Stimulated activated CD8-positive, alpha-beta memory T cell treated with anti-CD3 and anti-CD28 coated beads, Interleukin-2, amount 100 ng/mL, for 1 hour (primary cell): ENCODE results near the gene SDF4.

ENCODE experiments used
- DNase-seq, 2 donors: peaks; one replicate each; pipeline ENCODE4 v3.0.0-alpha.2; 2020; ENCODE audit warnings: low read depth in 2 of 2

Gene SDF4

DNA sequence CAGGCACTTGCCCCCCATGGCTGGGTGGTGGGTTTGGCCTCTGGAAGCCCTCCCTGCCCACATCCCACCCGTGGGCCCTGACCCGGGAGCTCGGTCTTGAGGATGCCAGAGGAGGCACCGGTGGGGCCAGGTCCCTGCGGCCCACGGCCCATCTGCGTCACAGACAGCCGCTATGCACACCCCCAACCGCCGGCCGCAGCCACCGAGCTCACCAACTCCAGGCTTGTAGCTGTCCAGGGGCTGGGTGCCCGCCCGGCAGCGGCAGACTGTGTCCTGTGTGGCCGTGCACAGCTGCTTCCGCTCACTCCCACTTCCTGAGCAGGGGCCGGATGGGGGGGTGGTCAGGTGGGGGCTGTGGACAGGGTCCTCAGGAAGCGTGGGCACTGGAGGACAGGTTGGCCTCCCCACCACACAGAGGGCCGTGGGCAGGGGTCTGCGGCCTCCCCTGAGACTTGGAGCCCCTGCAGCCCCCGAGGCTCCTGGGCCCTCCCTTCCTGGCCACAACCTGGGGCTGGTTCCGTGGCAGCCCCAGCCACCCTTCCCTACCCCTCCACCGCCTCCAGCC lies 18.9 kb downstream of the SDF4 start:
- DNase-seq, result no peak

DNA sequence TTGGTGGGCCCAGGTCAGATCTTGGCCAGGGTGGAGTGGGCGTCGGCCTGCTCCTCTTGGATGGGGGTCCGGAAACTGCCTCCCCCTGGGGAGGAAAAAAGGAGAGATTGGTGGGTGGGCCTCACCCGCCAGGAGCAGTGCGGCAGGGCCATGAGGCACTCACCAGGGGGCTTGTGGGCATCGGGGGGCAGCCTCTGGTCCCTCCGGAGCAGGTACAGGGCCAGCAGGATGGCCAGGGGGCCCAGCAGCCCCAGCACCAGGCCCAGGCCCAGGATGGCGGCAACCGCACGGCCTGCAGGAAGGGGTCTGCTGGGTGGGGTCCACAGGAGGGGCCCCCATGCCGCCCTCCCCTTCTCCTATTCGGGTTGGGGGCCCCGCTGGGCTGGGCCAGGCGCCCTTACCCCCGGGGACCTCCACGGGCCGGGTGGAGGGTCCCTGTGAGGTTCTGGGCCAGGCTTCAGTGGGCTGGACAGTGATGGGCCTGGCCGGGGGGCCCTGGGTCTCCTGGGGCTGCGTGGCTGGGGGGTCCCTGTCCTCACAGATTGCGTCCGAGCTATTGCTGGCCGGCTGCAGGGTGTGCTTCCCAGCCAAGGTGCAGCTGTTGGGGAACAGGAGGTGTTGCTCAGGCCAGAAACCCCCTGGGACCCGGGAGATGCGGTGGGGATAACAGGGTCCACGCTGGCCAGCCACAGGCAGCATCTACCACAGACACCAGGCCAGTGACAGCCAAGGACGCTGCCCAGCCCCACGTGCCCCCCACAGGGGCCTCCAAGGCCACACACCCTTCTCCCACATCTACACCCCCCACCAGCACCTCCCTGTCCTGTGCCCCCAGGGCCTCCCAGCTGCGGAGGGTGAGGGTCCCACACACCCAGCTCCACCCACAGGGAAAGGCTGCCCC lies 20.0 kb downstream of the SDF4 start:
- no peak for DNase-seq

DNA sequence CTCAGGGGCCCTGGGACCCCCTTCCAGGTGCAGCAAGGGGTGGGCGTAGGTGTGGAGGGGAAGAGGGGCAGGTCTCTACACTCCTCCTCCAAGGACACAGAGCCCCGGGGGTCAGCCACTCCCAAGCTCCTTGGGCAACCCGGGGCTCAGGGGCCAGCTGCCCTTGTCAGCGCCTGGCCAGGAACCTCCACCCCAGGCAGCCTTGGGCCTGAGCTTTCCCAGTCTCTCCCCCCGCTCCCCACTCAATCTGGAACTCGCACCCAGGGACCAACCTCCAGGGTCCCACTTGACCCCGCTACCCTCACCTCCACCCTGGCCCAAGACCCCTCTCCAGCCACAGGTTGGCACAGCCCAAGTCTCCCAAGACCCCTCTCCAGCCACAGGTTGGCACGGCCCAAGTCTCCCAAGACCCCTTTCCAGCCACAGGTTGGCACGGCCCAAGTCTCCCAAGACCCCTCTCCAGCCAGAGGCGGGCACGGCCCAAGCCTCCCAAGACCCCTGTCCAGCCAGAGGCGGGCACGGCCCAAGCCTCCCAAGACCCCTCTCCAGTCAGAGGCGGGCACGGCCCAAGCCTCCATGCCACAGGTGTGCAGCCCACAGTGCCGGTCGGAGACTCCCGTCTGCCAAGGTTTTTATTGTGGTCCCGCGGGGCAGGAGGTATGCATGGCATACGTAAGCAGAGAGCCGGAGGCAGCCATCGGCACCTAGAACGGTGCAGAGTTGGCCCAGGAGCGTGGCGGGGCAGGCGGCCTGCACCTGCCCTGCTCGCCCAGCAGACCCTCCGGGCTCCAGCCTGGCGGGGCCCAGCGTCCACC lies 20.9 kb downstream of the SDF4 start:
- DNase-seq, result no peak

DNA sequence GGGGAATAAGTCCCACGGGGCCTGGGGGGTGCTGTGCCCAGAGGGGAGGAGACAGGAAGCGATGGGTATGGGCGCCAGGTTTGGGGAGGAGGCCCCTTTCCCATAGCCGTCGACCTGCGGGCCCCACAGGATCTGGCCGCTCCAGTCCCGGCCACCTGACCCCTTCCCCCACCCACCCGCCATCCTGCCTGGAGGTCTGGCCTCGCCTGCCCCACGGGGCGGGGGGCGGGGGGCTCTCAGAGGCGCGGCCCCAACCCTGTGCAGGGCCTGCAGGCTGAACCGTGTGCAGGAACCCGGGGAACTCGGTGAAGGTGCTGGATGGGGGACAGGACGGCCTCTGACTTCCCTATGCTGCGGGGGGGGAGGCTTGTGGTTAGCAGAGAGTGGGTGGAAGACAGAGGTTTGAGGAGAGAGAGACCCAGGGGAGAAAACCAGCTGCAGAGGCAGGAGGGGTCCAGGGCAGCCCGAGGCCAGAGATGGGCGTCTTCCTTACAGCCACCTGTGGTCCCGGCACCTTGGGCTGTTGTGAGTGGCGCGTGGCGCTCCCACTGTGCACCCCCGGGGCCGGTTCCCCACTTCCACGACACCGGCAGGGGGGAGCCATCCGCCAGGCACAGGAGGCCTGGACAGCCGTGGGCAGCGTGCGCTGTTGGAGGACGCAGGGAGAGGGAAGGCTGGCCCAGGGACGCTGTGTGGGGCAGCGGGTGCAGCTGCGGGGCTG lies 22.9 kb downstream of the SDF4 start:
- no peak for DNase-seq

DNA sequence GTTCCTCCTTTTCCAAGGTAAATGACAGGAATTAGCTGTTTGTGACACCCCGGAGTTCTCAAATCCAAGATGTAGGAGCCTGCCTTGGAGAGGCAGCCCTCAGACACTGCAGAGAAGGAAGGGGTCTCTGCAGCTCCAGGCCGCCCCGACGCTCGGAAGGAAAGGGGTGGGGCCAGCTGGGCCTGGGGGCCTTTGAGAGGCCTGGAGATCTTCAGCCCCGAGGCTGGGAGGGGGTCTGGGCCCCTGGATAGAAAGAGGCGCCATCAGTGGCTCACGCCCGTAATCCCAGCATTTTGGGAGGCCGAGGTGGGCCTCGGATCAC lies 24.3 kb downstream of the SDF4 start:
- DNase-seq, result no peak

DNA sequence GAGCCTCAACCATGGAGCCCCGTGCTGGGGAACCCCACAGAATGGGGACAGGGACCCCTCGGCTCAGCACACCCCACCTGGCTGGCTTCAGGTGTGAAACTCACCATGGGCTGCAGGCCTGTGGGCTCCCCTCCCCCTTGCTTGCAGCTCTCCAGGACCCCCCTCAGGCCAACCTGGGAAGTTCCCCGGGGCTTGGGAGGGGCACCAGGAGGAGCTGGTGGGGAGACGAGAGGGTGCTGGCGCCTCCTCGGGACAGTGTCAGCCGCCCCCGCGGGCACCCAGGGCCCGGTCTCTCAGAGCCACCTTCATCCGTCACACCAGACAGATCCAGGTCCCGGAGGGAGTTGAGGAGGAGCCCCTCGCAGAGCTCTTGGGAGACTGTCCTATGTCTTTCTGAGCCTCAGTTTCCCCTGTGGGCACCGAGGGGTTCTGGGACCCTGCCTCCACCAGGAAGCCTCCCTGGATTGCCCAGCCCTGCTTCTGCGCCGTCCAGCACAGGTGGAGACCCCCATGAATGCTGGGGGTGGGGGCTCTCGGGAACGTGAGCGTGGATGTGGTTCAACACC lies 24.8 kb downstream of the SDF4 start:
- no peak for DNase-seq

DNA sequence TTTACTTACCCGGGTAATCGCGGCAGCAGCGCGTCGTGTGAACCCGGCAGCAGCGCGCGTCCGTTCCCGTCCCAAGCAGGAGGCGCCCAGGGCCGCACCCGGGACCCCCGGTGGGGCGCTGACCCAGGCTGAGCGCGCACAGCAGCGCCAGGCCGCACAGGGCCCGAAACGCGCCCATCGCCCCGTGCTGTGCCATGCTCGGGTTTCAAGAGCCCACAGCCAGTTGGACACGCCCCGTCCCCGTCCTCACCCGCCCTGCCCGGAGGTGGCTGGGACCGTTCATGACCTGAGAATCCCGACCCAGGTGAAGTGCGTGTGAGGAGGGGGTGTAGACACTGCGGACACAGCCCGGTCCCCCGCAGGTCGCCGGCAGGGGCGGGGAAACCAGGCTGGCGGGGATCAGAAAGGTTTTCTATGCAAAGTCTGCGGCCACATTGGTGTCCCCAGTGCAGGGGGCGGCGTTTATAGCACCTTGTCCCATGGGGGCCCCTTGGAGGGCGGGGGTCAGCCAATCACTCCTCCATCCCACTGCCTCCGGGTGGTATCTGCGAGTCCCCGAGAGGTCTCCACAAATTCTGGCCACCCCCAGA lies 25.3 kb downstream of the SDF4 start, which contains the start of gene TNFRSF18:
TSS of gene TNFRSF18 (minus strand) at position 217 of the 590 bp plus-strand sequence. CDS start at position 196, 21 bp downstream.
- DNase-seq, result no peak

DNA sequence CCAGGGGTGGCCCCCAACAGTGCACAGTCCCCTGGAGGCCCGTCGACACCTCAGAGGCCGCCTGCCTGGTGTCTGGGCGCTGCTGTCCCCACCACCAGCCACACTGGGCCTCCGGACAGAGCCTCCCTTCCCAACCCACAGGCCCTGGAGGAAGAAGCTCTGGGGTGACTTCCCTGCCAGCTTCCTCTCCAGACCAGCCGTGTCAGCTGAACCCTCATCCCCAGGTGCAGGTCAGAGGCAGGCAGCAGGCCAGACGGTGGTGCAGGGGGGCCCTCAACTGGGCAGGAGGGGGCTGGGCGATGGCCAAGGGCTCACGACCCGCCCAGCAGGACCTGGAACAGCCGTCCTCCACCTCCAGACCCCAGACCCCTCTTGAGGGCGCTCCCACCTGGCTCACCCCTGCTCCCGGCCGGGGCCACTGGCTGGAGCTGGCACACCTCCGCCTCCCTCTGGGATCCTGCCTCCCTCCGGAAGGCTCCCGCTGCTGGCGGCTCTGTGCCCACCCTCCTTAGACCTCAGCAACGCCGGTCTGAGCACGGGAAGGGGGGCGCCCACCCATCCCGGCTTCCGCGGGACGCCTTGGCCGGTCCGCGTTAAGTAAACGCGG lies 25.9 kb downstream of the SDF4 start:
- DNase-seq, result no peak

DNA sequence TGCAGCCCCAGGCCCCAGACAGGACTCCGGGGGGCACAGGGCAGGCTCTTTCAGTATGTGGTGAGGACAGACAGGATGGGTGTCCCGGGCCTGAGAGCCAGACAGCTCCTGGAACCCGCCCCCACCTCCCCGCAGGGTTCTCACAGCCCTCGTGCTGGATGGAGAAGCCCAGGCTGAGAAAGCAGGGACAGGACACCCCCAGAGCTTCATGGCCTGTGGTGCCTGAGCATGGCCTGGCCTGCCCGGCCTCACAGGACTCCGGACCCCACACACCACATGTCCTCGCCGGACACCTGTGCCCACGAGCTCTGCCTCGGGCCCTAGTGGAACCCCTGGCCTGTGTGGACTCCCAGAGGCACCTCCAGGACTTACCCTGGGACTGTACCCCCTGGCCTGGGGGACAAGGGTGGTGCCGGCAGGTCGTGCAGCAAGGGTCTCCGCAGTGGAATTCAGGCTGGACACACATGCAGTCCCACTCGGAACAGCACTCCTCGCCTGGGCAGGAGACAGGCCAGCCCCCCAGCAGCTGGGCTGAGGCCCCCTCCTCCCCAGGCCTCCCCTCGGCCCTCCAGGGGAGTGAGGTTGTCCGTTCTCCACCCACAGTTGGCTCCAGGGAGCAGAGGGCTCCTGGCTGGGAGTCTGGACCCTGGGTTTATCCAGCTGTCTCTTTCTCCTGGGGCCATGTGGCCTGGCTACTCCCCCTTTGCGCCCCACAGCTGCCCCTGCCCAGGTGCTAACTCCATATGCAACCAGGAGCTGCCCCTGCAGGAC lies 26.6 kb downstream of the SDF4 start:
- DNase-seq, result no peak

DNA sequence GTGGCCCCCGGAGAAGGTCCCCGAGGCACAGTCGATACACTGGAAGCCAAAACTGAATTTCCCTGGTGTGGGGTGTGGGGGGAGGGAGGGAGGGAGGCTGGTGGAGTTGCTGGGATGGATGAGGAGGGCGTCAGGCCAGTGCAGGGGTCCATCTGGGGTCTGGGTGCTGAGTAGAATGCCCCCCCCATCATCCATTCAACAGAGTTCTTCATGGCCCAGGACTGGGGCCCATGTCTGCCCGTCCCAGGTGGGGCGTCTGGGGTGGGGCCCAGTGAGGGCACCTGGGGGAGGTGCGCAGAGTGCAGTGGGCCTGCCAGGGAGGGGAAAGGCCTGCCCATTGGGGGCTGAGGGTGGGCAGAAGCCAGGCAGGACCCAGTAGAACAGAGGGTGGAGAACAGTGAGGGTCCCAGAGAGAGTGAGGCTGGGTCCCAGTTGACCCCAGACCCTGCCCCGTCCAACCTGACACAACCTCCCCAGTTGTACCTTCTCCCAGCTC lies 27.3 kb downstream of the SDF4 start:
- no peak for DNase-seq

DNA sequence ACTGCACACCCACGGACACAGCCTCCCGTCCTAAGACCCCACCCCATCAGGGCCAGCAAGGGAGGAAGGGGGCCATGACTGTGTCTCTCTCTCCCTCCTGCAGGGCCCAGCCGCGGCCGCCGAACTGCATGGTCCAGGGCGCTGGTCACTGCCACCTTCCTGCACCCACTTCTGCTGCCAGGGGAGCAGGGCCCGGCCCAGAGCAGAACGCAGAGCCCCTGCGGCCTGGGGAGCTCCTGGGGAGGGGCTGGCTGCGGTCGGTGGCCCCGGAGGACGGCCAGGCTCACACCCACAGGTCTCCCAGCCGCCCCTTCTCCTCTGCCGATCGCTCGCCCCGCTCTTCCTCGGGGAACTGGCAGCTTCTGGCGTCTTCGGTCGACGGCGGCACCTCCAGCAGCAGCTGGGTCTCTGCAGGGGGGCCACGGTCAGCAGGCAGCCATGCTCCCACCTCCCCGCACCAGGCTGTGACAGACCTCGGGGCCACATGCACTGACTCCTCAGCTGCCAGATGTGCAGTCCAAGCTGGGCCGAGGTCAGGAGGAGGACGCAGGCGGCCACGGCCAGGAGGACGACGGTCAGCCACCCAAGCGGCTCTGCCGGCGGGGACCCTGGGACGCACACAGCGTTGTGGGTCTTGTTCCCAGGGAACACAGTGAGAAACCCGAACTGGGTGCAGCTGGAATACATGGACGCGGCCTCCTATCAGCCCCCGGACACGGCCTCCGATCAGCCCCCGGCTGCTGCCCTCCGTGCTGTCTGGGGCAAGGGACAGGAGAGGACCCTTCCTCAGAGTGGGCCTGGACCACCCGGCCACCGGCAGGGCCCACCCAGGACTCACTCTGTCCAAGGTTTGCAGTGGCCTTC lies 28.0 kb downstream of the SDF4 start:
- no peak for DNase-seq

DNA sequence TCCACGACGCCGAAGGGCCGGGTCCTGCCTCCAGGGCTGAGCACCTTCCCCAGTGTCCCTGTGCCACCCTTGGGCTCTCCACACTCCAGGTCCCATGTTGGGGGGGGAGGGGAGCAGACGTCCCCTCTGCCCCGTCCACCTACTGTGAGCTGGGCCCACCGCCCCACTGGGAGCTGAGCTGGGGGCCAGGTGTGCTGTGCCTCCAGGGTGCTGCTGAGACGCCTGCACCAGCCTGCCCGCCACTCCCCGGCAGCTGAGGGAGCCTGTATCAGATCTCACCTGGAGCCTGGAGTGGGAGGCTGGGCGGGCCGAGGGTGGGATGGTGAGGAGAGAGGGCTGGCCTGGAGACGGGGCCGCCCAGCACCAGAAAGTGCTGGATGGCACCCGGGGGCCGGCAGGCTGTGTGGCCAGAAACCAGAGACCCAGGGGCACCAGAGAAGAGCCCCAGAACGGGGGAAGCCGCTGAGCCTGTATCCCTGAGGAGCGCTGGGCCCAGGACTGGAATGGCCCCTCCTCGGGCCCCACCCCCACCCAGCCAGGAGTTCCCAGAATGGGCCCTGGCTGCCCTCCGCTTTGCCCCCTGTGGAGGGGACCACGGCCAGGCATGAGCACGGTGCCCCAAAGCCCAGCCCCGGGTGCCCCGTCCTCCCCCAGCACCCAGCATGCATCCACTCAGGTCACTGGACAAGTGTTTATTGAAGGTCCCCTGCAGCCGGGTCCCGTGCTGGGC lies 28.8 kb downstream of the SDF4 start:
- DNase-seq, result no peak

DNA sequence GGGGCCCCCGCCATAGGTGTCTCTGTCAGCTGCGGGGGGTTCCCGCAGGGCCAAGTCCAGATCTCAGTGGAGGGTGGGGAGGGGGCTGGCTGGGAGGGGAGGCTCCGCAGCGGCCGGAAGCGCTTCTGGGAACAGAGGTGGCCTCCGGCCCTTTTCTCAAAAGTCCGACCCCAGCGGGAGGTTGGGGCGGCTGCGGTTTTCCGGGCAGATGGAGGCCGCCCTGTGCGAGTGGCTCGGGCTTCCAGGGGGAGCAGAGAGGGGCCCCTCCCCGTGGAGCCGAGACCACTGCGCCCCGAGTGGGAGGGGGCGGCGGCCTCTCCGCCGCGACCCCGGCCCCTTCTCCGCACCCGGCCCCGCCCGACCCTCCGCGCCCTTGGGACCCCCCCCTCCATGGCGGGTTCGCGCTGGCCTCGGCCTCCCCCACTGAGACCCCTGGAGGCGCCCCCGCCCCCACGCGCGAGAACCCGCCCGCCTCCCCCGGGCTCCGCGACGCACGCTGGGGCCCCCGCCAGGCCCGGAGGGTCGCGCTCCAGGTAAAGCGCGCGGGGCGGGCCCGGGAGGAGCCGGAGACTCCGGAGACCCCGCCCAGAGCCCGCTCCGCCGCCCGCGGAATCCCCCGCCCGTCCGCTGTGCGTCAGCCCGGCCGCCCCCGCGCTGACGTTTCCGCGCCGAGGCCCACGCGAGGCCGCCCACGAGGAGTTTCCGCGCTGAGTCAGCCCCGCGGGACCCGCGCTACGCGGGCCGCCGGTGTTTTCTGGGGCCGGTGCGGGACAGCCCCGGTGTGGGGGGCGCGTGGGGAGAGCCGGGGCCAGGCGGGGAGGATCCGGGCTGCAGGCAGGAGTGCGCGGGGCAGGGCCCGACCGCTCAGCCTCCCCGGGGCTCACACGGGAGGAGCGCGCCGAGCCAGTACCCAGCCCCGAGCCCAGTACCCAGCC lies 30.7 kb downstream of the SDF4 start:
- peak; percentile 72 to 82 for DNase-seq

DNA sequence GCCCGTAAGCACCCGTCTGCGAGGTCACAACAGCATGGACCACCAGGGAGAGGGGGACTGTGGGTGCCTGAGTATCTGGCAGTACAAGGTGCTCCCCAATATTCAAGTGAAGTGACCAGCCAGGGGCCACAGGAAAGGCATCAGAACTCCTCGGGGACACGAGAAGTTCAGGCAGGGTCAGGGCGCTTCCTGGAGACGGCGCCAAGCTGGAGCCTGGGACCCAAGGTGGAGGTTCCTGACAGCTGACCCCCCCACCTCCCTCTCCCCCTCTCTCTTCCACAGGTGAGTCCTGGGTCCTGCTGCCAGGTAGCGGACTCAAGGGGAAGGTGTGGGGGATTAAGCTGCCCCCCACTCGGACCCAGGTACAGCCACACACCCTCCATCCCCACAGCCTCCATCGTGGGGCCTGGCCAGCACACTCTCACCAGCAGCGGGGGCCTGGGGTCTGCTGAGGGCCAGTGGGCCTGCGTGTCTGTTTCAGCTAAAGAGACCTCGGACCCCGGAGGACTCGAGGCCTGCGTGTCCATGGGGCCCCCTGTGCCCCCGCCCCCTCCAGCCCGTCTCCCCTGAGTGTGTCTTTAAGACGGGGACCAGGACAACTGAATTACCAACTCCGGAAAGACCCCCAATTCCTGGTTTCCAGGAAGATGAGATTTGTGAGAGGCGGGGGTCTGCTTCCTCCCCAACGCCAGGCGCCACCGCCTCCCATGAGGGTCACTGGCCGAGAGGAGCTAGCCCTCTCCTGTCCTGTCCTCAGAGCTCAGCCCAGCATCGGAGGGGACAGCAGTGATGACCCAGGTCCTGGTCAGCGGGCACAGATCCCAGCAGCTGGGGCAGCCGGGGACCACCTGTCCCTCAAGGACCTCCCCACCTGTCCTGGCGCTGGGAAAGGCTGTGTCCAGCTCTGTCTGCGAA lies 31.6 kb downstream of the SDF4 start:
- DNase-seq, result no peak

DNA sequence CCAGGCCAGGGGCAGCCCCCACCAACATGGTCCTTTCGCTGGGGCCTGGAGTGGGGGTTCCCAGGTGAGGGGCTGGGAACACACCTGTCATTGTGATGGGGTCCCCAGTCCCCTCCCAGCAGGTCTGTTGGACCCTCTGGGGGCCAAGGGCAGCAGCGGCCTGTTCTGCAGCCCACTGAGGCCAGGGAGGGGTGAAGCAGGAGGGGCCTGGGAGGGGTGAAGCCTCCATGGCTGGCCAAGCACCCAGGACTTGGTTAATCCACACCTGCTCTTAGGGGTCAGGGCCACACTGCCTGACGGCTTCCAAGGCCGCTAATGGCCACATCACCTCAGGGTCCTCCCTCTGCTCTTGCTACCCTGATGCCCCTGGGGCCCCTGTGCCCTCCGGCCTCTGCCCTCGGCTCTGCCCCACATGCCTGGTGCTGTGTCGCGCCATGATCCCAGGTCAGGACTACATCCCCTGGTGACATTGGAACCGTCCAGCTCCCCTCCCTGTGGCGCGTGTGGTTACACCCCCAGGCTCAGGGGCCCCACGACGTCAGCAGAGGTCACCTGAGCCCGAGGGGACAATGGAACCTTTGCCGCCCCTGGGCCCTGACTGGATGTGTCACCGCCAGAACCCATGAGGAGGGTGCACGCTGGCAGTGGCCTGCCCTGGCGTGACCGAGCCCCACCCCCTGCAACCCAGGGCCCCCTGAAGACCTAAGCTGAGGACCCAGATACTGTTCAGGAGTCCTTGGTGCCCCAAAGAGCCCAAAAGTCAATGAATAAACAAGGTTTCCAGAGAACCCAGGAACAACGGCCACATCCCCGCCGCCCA lies 32.5 kb downstream of the SDF4 start:
- DNase-seq, result no peak
